Activated CD8-positive, alpha-beta memory T cell treated with anti-CD3 and anti-CD28 coated beads, Interleukin-2, amount 50 U/mL, for 48 hours (primary cell): ENCODE measurements around the gene EXPH5.

Experiments used
- DNase-seq: peaks from one replicate; pipeline ENCODE4 v3.0.0-alpha.2; 2020

The EXPH5 gene

DNA sequence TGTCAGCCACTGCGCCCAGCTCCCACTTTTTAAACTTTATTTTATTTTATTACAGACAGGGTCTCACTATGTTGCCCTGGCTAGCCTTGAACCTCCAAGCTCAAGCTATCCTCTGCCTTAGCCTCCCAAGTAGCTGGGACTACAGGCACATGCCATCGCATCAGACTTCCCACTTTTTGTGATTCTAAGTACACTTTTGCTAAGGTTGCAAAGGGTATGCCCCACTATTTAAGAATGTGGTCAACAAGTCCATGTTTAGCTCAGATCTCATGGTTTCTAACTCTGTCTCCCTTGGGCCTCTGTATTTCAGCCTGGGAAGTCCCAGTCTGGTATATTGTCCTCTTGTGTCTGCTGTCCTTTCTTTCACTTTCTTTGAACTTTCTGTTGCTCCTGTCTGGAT, 35.3 kb downstream of the EXPH5 start:
- DNase-seq: no peak

DNA sequence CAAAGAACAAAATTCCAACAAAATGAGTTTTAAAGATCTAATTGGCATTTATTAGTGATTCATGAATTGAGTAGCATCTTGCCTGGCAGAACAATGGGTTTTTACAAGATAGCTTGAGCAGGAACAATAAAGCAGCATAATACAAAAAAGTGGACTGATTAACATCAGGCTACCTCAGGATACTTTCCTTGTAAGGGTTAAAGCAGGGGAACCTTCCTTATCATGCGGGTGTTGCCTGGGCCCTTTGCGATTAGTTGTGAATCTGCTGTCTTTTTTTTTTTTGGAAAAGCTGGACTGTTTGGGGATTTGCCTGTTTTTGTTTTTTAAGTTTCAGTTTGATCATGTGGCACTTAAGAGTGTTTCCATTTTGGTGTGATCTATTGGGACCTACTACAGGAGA, 37.5 kb downstream of the EXPH5 start:
- no peak for DNase-seq

DNA sequence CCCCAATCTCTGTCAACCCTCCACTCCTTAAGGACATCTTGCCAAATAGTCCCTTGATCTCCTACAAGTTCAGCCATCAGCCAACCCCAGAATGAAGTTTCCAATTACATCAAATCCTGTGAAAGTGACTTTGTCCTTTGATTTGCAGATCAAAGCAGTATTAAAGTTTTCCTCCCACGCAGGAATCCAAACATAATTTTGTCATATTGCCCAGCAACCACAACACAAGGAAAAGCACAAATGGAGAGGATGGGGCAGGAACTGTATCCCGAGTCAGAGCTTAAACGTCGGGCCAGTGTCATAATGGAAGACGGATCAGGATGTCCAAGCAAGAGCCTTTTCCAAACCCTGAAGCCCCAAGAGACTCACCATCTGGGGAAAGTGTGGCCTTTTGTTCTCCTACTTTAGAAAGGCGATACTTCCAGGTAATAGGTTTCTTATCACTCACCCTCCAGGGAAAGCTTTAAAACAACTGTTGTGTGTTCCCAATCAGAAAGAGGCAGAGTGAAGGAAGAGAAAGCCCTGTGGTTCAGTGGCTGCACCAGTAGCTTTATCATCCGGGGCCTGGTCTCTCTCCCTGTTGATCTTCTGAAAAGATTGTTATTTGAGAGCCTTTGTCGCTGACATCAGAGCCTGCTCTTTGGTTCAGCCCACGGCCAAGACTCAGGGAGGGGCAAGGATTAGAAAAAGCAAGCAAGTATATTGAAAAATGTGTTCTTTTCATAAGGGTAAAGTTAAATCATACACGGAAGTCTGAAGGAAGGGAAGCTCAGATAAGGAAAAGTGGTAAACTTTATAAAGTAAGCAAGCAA, 41.7 kb downstream of the EXPH5 start:
- DNase-seq: no peak

DNA sequence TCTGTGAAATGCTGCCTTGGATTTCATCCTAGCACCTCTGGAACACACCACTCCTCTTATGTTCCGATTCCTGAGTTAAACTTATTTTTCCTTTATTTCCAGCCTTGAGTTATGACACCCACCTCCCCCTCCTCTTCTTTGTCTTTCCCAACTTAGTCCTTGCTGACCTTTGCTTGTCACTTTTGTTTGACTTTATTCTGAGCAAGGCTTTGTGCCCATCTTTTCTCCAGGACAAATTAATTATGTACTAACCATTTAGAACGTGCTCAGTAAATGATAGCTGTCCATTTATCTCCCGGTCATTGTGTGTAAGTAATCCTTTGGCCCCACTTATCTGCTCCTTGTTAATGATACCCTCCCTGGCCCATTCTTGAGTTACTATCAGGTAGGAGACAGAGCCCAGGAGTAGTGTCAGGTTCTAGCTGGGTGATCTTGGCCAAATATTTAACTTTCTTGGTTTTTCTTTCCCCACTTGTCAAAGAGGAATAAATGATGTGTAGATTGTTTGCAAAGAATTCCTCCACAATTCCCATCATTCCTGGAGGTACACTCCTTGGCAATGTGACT, 44.2 kb downstream of the EXPH5 start:
- no peak for DNase-seq

DNA sequence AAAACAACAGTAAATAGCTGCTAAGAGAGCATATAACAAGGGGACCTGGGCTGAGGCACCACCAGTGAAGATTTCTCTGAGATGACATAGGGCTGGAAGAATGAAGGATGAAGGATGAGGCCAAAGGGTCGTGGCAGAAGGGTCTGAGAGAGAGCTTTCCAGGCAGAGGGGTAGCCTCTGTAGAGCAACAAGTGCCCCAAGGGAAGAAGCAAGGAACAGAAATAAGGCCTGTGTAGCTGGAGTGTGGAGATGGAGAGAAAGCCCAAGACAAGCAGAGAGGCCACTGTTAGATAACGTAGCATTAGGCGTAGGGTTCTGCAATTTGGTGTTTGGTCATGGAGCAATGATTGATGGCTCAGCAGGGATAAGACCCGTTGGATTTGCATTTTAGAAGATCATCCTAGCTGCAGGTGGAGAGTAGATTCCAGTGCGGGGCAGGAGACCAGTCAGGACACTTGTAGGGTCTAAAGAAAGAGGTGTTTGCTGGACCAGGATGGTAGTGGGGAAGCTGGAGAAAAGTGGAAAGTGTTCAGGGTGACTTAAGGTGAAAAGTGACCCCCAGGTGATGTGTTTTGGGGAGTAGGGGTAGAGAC, 47.6 kb downstream of the EXPH5 start:
- no peak for DNase-seq

DNA sequence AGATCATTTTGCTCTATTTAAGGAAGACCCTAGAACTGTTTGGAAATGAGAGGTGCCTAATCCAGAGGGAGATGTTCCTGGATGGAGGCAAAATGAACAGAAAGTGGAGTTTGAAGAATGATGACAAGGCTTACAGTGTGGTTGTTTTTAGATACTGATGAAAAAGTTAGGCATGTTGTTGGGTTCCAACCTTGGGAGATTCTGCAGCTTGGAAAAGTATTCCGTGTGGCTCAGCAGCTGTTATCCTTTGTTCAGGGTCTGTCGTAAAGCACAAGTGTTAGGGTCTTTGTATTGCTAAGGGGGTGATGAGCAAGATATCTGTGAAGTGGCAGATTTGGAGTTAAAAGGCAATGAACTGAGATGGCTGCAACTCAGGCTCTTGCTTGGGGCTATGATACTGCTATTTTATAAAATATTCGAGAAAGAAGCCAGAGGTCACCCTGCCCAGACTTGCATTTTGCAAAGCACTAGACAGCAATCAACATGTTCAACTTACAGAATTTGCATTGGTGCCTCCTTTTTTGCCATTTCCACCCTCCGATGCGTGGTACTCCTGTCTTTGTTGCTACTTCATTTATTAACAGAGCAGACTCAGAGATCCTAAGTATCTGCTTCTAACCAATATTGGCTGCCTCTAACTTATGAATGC, 50.1 kb downstream of the EXPH5 start:
- DNase-seq: no peak

DNA sequence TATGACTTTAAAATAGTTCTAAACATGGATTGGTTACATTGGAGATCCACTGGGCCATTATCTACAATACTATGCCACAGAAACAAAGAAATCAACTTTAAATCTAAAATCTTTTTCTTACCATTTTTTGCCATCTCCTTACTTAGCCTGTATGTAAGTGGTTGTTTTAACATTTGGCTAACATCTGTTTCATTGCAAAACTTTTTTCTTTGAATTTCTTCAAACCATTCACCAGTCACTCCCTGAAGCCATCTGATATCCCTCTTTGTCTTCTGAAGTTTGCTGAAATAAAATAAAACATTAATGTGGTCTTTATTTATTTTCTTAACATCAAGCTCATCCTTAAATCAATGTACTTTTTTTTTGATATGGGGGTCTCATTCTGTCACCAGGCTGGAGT, 52.0 kb downstream of the EXPH5 start:
- DNase-seq: no peak

DNA sequence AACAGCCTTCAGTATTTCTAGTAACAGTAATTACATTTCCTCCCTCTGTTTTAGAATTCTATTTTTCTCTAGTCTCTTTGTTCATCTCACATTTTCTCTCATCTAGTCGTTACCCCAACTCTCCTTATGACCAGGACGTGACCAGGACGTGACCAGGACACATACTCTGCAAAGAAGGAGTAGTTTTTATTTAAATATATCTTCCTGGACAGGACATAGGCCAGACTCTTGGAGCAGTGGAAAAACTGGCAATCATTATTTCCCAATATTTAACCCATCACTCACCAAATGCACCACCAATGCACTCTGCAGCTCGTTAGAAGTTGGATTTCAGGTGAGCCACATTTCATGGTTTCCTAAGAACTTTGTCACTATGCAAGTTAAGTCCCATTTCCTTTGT, 55.1 kb downstream of the EXPH5 start:
- DNase-seq: no peak

DNA sequence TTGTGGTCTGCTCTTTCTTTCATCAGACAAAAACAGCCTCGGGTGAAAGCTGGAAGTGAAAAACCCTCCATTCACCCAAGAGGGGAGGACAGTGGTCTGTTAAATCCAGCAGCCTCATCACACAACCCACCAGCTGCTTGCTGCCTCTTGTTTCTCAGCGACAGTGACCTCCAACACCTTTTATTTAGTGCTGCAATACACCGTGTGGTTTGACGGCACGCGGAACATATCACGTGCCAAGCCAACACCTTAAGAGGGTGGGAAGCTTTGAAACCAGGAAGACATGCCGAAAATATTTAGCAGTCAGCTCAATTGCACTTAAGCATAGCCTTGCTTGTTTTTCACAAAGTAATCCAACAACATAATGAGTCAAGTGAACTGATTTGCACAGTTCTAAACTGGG, 55.5 kb downstream of the EXPH5 start:
- DNase-seq: no peak

DNA sequence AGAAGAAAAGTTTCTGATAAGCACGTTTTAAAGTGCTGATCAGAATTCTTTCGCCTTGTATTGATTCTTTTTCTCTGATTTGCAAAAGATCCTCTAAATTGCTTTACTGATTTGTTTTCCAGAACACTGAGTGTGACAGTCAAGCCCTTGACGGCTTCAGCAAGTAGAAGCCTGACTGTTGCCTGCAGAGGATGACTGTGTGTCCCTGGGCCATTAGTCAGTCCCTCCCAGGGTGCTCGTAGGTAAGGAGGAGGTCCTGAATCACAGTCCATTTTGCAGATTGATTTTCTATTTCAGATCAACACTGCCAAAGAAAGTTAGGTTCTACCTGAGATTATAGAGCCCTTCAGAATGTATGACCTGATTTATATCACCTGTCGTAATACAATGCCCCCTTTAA, 56.8 kb downstream of the EXPH5 start:
- no peak for DNase-seq

DNA sequence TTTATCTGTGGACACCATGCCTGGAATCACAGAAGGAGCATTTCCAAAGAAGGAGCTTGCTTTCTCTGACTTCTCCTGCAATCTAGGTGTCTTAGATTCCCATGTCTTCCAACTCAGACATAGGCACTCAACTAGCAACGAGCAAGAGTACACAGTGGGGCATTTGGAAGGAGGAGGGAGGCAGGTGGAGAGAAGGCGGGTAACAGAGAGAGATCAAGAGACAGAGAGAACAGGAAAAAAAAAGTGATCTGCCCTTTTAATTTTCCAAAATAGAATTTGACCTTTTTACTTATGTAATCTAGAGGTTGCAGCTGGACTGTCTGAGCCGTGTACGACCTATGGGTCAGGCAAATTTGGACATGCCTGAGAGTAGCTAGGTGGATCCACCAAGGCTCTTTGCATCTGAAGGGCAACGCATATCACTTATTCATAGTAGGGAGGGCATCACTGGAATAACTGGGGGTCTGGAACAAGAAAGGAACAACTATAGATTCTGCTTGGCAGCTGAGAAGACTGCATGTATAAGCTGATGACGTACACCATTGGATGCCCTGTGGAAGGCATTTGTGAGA, 58.1 kb downstream of the EXPH5 start:
- no peak for DNase-seq

DNA sequence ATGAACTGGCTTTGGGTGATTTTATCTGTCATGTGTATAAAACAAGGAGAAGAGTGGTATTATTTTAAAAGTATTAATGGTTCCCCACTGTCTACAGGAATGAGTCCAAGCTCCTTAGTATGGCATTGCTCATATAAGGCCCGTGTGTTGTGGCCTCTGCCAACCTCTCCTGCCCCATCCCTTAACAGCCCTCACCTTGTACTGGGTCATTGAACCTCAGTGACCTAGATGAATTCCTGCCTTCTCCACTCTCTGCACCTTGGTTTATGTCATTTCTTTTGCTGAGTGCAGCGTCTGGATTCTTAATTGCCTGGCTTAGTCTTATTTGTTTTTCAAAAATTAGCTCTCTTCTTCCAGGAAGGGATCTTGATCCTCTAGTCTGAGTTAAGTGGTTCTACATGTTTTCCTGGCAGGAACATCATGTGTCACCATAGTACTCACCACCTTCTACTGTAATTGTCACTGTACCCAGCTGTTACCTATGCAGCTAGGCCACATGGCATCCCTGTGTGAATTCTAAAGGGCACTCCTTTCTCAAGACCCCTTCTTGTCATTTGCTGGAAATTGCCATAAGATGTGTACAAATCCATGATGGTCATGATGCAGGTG, 59.2 kb downstream of the EXPH5 start:
- no peak for DNase-seq

DNA sequence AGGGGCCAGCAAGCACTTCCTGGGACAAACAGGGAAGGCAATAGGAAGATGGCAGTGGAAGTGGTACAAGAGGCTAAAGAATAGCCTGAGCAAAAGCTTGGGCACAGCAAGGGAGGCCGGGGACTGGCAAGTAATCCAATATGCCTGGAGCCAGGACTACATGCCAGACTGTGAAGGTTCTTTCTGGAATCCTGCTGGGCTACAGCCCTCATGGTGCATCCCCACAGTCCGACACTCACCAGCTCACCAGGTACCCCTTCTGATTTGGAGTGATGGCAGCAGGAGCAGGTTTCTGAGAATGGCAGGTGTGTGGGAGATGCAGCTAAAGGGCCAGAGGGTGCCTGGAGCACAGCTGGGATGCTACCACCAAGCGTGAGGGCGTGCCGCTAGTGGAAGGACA, 63.1 kb downstream of the EXPH5 start:
- DNase-seq: no peak

DNA sequence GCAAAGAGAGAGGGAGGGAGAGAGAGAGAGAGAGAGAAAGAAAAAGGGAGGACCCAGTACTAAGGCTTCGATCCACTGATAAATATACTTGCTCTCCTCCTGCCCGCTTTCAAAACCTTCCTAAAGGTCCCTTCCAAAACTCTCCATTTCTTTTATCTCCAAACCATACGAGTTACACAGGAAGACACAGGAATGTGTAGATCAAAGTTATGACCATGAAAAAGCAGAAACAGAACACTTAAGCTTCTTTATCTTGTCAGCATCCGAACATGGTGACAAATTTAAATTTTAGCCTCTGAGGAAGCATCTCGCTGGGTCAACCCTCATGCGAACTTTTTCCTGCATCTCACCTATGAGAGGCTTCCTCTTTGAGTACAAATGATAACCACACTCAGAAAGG, 66.2 kb downstream of the EXPH5 start:
- no peak for DNase-seq

DNA sequence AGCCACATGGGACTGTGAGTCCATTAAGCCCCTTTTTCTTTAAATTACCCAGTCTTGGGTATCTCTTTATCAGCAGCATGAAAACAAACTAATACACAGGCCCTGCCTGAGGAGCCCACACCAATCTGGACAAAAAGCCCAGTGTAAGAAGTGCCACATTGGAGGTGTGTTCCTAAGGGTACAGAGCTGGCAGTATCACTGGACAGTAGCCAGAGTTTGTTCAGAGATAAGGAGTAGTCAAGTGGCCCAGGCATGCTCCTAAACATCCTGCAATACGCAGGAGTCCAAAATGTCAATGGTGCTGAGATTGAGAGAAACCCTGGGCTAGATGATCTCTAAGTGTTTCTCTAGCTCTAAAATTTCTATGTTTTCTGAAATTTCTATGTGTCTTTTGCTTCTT, 68.4 kb downstream of the EXPH5 start:
- no peak for DNase-seq

DNA sequence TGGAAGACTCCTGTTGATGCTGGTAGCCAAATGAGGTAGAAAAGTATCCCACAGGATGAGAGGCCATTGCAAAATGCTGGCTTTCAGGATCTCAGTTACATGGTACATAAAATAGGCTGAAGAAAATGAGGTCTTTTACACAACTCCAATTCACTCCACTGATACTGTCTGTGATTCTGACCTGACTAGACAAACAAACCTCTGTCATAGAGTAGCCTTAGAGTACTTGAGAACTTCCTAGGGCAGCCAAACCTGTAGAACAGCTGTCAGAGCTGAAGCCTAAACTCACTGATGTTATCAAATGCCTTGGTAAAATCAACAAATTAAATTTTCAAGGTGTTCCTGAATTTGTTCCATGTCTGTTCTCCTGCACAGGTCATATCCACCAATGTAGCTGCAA, 69.1 kb downstream of the EXPH5 start:
- no peak for DNase-seq

DNA sequence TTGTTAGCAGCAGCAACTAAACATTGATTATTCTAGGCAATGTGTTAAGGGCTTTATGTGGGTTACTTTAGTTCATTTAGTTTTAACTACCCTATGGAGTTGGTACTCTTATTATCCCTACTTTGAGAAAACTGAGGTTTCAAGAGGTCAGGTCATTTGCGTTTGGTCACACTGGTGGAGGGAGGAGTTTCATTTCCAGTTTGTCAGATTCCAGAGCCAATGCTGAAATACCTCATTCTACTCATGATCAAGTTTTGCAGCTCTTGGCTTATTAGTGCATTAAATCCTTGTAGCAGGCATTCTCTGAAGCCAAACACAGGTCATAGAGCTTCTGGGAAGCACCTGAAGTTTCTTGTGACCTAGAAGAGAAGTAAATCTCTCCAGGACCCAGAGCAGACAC, 71.2 kb downstream of the EXPH5 start:
- DNase-seq: no peak

DNA sequence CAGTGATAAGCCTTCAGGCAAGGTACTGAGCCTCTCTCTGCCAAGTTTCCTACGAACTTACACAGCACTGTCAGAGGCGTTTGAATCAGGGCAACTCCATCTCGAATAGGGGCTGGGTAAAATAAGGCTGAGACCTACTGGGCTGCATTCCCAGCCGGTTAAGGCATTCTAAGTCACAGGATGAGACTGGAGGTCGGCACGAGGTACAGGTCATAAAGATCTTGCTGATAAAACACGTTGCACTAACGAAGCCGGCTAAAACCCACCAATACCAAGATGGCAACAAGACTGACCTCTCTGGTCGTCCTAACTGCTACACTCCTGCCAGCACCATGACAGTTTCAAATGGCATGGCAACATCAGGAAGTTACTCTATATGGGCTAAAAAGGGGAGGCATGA, 75.0 kb downstream of the EXPH5 start:
- DNase-seq: no peak

DNA sequence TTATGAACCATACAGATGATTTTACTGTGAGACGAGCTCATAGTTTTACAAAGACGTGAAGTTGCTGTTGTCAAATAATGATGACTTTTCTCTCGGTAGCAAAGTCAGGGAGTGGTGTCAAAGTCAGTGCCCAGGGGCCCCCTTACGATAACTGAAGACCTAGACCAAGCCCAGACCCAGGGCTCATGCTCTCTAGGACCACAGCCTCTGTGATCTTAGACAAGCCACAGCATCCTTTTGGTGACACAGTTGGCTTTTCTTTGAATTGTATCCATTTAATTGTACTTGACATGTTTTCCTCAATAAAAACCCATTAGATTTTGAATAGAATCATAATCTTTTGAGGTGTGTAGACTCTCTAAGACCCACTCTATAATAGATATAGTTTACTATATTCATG, 77.4 kb downstream of the EXPH5 start:
- DNase-seq: no peak

DNA sequence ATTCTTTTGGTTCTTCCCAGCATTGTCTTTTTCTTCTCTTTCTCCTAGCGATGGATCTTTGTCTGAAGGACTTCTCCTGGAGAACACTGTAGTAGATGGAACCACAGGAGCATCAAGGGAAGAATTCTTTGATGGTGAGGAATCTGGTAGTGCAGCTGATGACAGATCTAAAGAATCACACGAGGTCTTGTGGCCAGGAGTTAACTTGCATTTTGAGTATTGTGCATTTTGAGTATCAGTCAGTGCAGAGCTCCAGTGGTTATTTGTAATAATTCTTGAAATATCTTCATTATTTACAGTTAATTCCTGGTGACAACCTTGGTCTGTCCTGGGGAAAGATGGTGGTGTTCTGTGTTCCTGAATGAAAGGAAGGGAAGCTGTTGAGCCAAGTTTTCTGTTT, 80.9 kb downstream of the EXPH5 start:
- no peak for DNase-seq

DNA sequence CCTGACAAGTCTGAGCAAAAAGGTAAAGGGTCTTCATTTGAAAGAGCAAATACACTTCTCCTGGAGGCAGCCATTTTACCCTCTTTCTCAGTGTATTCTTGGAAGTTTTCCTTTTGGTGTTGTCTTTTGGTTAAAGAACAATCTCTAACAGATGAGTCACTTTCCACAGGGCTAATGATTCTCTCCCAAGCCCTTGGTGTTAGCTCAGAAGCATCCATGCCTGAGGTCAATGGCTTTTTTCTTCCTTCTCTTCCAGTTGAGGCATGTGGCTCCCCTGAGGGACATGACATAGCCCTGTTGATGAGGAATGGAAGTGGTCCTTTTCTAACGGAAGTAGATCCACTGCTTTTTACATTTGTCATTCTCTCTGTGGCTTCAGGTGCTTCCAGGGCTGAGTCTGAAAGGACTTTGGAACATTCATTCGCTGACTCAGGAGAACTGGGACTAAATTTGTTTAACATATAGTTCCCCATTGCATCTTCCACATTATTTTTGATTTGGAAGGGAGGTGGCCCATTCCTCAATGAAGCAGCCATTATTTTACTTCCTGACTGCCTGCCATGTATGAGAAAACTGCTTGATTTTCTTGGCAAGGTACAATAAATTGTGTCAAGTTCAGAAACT, 81.6 kb downstream of the EXPH5 start:
- no peak for DNase-seq

DNA sequence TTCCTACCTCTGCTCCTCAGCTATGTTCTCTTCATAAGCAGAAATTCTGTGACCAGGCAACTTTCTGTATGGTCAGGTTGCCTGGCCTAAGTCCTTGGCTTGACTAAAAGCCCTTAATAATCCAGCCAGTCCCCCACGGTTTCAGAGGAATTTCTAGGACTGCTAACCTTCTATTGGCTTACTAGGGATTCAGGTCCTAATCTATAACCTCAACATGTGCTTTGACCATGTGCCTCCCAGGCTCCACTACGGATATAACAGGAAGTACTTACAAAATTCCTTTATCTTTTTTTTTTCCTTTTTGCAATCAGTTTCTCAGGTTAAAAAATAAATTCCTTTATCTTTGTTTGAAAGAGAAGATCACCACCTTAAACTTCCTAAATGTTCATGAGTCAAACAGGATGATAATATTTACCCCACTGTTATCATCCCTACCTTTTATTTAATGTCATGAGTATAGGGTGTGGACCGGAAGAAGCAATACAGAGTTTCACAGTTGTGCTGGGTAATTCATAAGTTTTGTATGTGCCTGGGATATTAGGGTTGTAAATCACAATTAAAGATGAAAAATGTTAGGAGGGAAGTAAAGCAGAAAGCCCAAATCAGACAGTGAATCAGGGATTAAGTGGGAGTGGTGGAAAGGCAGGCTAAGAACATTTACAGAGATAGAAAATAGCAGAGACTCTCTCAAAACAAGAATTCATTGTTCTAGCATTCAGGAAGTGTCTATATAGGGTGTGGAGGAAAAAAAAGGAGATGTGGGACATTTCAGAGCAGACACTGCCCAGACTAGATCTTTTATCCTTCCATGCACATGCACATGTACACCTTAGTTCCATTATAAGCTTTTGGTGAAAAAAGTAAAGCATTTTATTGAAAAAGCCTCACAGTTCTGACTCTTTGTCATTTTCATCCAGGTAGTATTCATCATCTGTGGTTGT, 84.6 kb downstream of the EXPH5 start:
- DNase-seq: no peak
